ENCODE results near the gene SLAIN1.

GRCh38 chr13:77733674-77734073 lies 36.2 kb downstream of the SLAIN1 start:
- TF ChIP-seq POLR2AphosphoS5 (IDR thresholded peaks at IDR 0.05) (no peak), CTCF (IDR thresholded peaks at IDR 0.05) (no peak), EP300 (IDR thresholded peaks at IDR 0.05) (no peak)

Data from sigmoid colon (tissue), 4 donors.